ENCODE data around the gene NAA25. TPM values are rescaled to one million over a fixed set of nuclear protein-coding genes. Genes with fewer than 3 reads are reported as not detected.

NAA25 gene
- polyA plus RNA-seq, 1 donor from 2014 or later, result 30.7 TPM

DNA sequence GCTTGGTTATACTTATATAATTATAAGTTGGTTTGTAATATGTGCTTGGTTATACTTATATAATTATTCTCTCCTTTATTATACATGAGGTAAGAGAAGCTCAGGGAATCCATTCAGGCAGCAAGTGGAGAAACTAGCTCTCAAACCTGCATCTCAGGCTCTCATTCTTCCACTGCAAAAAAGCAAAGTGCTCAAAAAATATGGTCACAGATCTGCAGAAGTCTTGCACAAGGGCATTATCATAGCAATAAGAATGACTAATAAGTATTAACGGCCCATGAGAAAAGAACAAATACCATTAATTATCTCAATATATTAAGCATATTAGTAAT is 16.3 kb upstream of the NAA25 start:
- Histone ChIP-seq H3F3A (ENCODE audit: insufficient read depth, low read length, poor library complexity, severe bottlenecking) (no peaks in the 10 kb centered on the region), H3K79me2 (replicated peaks; ENCODE audit: insufficient read depth, low read length) (peaks cover 12% of the 10 kb centered on the region), H2AFZ (ENCODE audit: low read depth, low read length) (no peak overlapping the region), H3K4me2 (ENCODE audit: low read length) (peak overlapping the region; percentile 49), H3K9me3 (ENCODE audit: low read length) (no peaks in the 10 kb centered on the region), H3K9me2 (ENCODE audit: insufficient read depth, low read length) (no peaks in the 10 kb centered on the region), H3K27me3 (ENCODE audit: insufficient read depth, low read depth, low read length) (no peaks in the 10 kb centered on the region), H3K27ac (ENCODE audit: low read length) (no peak overlapping the region), H3K9ac (ENCODE audit: low read length) (no peak overlapping the region), H3K4me3 (ENCODE audit: low read length) (peak overlapping the region; percentile 96), H3K36me3 (ENCODE audit: insufficient read depth, low read length) (no peaks in the 10 kb centered on the region), H4K20me1 (ENCODE audit: insufficient read depth) (no peaks in the 10 kb centered on the region)
- TF ChIP-seq, protein P1, sequence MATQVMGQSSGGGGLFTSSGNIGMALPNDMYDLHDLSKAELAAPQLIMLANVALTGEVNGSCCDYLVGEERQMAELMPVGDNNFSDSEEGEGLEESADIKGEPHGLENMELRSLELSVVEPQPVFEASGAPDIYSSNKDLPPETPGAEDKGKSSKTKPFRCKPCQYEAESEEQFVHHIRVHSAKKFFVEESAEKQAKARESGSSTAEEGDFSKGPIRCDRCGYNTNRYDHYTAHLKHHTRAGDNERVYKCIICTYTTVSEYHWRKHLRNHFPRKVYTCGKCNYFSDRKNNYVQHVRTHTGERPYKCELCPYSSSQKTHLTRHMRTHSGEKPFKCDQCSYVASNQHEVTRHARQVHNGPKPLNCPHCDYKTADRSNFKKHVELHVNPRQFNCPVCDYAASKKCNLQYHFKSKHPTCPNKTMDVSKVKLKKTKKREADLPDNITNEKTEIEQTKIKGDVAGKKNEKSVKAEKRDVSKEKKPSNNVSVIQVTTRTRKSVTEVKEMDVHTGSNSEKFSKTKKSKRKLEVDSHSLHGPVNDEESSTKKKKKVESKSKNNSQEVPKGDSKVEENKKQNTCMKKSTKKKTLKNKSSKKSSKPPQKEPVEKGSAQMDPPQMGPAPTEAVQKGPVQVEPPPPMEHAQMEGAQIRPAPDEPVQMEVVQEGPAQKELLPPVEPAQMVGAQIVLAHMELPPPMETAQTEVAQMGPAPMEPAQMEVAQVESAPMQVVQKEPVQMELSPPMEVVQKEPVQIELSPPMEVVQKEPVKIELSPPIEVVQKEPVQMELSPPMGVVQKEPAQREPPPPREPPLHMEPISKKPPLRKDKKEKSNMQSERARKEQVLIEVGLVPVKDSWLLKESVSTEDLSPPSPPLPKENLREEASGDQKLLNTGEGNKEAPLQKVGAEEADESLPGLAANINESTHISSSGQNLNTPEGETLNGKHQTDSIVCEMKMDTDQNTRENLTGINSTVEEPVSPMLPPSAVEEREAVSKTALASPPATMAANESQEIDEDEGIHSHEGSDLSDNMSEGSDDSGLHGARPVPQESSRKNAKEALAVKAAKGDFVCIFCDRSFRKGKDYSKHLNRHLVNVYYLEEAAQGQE (IDR thresholded peaks at IDR 0.05; ENCODE audit: borderline replicate concordance), result no peak
- no peak for TF ChIP-seq SMC3 (conservative IDR thresholded peaks at IDR 0.05; ENCODE audit: poor library complexity)
- no peak for TF ChIP-seq EZH2 (IDR thresholded peaks at IDR 0.05; ENCODE audit: borderline replicate concordance, insufficient read depth, low read length, poor library complexity, severe bottlenecking)
- no peak for TF ChIP-seq EP300 (conservative IDR thresholded peaks at IDR 0.05; ENCODE audit: poor library complexity, severe bottlenecking)
- no peak for TF ChIP-seq TAF1 (IDR thresholded peaks at IDR 0.05; ENCODE audit: low read depth)
- TF ChIP-seq POLR2AphosphoS5 (IDR thresholded peaks at IDR 0.05), result no peak
- TF ChIP-seq RAD21 (conservative IDR thresholded peaks at IDR 0.05), result no peak
- TF ChIP-seq, protein P2, sequence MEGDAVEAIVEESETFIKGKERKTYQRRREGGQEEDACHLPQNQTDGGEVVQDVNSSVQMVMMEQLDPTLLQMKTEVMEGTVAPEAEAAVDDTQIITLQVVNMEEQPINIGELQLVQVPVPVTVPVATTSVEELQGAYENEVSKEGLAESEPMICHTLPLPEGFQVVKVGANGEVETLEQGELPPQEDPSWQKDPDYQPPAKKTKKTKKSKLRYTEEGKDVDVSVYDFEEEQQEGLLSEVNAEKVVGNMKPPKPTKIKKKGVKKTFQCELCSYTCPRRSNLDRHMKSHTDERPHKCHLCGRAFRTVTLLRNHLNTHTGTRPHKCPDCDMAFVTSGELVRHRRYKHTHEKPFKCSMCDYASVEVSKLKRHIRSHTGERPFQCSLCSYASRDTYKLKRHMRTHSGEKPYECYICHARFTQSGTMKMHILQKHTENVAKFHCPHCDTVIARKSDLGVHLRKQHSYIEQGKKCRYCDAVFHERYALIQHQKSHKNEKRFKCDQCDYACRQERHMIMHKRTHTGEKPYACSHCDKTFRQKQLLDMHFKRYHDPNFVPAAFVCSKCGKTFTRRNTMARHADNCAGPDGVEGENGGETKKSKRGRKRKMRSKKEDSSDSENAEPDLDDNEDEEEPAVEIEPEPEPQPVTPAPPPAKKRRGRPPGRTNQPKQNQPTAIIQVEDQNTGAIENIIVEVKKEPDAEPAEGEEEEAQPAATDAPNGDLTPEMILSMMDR (IDR thresholded peaks at IDR 0.05; ENCODE audit: poor library complexity, severe bottlenecking), result no peak
- no peak for TF ChIP-seq MXI1 (conservative IDR thresholded peaks at IDR 0.05; ENCODE audit: poor library complexity, severe bottlenecking)

DNA sequence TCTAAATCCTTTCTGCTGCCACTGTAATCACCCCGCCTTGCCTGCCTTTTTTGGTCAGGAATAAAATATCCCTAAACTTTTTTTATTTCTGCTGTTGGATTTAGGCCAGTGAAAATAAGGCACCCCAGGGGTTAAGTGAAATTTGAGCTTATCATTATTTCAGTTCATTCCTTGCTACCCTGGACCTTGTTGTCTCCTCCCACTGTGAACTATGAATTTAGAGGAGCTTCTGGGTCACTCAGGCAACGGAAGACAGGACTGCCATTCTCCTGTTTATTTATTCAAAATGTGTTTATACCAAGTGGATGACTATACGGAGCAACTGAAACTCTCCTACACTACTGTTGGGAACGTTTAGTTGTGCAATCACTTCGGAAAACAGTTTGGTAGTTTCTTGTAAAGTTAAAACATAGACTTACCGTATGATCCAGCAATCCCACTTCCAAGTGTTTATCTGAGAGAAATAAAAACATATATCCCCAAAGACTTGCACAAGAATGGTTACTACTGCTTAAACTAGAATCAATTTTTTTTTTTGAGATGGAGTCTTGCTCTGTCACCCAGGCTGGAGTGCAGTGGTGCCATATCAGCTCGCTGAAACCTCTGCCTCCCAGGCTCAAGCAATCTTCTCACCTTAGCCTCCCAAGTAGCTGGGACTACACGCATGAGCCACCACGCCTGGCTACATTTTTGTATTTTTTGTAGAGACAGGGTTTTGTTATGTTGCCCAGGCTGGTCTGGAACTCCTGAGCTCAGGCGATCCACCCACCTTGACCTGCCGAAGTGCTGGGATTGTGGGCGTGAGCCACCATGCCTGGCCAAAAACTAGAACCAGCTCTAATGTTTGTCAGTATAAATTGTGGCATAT is 14.5 kb upstream of the NAA25 start:
- Histone ChIP-seq H3K4me3 (ENCODE audit: low read length) (no peak overlapping the region), H3F3A (ENCODE audit: insufficient read depth, low read length, poor library complexity, severe bottlenecking) (no peaks in the 10 kb centered on the region), H3K4me2 (ENCODE audit: low read length) (no peak overlapping the region), H3K36me3 (ENCODE audit: insufficient read depth, low read length) (no peaks in the 10 kb centered on the region), H3K27ac (ENCODE audit: low read length) (no peak overlapping the region), H4K20me1 (ENCODE audit: insufficient read depth) (no peaks in the 10 kb centered on the region), H3K27me3 (ENCODE audit: insufficient read depth, low read depth, low read length) (no peaks in the 10 kb centered on the region), H2AFZ (ENCODE audit: low read depth, low read length) (no peak overlapping the region), H3K9ac (ENCODE audit: low read length) (no peak overlapping the region), H3K9me2 (ENCODE audit: insufficient read depth, low read length) (no peaks in the 10 kb centered on the region), H3K79me2 (replicated peaks; ENCODE audit: insufficient read depth, low read length) (peaks cover 12% of the 10 kb centered on the region), H3K9me3 (ENCODE audit: low read length) (no peaks in the 10 kb centered on the region)
- TF ChIP-seq SMC3 (conservative IDR thresholded peaks at IDR 0.05; ENCODE audit: poor library complexity) (no peak), TAF1 (IDR thresholded peaks at IDR 0.05; ENCODE audit: low read depth) (no peak), EZH2 (IDR thresholded peaks at IDR 0.05; ENCODE audit: borderline replicate concordance, insufficient read depth, low read length, poor library complexity, severe bottlenecking) (no peak), EP300 (conservative IDR thresholded peaks at IDR 0.05; ENCODE audit: poor library complexity, severe bottlenecking) (no peak), MXI1 (conservative IDR thresholded peaks at IDR 0.05; ENCODE audit: poor library complexity, severe bottlenecking) (no peak), RAD21 (conservative IDR thresholded peaks at IDR 0.05) (no peak)
- TF ChIP-seq, protein P2 (IDR thresholded peaks at IDR 0.05; ENCODE audit: poor library complexity, severe bottlenecking), result no peak
